ENCODE results near the gene C20orf96.

DNA sequence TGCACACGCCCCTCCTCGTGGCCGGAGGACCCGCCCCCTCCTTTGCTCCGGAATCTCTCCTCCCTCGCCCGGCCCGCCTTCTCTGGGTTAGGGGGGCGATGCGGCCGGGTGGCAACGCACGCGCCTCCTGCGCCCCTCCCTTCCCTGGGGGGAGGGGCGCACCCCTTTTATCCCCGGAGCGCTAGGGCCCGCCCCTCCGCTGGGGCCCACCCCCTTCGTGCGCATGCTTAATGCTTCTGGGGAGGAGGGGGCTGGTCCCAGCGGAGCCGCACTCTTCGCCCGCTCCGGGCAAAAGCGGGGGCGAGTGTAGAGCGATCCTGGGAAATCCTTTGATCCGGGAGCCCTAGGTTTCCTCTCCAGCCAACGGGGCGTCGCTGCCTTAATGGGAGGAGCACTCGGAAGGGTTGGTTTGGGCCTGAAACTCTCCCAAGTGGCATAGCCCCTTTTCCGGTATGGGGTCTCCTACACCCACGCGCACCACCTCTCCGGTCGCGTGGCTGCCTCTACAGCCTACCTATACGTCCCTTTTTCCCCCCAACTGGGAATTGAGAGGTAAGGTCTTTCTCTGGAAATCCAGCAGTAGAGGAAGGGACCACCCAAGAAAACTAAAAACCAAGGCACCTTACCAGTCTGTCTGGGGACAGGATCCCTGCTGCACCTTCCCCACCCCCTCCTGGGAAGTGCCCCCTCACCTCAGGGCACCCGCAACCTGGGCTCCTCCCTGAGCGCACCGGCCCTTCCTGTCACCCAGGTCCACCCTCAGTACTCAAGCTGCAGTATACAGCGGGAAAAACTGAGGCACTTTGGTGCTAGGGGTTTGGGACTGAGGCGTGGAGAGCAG lies 36.9 kb upstream of the C20orf96 start:
- TF ChIP-seq POLR2AphosphoS5 (IDR thresholded peaks at IDR 0.05; ENCODE audit: insufficient read depth, low read depth, low read length) = peak; percentile 62
- TF ChIP-seq, protein P1, sequence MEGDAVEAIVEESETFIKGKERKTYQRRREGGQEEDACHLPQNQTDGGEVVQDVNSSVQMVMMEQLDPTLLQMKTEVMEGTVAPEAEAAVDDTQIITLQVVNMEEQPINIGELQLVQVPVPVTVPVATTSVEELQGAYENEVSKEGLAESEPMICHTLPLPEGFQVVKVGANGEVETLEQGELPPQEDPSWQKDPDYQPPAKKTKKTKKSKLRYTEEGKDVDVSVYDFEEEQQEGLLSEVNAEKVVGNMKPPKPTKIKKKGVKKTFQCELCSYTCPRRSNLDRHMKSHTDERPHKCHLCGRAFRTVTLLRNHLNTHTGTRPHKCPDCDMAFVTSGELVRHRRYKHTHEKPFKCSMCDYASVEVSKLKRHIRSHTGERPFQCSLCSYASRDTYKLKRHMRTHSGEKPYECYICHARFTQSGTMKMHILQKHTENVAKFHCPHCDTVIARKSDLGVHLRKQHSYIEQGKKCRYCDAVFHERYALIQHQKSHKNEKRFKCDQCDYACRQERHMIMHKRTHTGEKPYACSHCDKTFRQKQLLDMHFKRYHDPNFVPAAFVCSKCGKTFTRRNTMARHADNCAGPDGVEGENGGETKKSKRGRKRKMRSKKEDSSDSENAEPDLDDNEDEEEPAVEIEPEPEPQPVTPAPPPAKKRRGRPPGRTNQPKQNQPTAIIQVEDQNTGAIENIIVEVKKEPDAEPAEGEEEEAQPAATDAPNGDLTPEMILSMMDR (IDR thresholded peaks at IDR 0.05; ENCODE audit: extremely low read depth in 1 of 2, insufficient read depth in 1 of 2, low read depth in 1 of 2, low read length in 2 of 2) = no peak
